ENCODE data around the gene BRD3OS. TPM values are rescaled to one million over a fixed set of nuclear protein-coding genes. Genes with fewer than 3 reads are reported as not detected.

The BRD3OS gene
- total RNA-seq, 1 experiment from 2014 or later: 16.2 TPM

DNA sequence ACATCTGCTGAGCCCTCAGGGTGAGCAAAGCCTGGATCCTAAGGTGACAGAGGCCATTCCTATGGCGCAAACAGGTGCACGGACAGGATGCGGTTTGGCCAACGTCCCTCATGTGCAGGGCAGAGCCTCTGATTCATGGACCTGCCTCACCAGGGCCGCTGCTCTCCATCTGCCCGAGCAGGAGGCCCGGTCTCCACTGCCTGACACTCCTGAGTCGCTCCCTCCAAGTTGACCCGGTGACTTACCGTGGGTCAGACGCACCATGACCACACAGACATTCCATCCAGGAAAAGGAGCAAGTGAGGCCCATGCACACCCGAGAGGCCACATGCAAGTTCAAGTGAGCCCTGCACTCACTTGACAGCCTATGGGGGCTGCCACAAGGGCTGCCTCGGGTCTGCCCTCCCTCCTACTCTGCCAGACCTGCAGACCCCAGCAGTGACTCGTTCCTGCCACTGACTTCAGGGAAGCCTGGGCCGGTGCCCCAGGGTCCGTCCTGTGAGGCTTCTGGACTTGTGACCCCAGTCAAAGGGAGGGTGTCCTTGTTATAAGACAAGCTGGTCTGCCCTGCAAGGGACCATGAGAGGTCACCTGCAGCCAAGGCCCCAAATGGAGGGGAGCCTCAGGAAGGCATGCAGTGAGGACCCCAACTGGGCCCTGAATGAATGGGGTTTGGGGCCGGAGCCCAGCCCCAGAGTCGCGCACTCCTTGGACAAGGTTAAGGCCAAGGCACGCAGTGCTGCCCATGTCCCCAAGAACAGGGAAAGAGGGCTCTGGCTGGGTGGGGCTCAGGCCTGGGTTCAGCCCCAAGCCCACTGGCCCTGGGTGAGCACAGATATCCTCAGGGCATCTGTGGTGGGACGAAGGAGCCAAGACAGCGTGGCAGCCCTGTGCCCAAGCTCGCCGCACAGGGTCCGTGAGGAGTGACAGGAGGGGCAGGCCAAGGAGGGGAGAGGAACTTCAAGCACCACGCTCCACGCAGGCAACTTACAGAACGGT lies 10.1 kb downstream of the BRD3OS start (continued):
- no peak for TF ChIP-seq USF1 (CRISPR knock-in tag; IDR thresholded peaks at IDR 0.05)
- no peak for TF ChIP-seq ELF4 (CRISPR knock-in tag; IDR thresholded peaks at IDR 0.05; ENCODE audit: low read depth)
- TF ChIP-seq OVOL2 (CRISPR knock-in tag; IDR thresholded peaks at IDR 0.05; ENCODE audit: borderline replicate concordance): no peak
- no peak for TF ChIP-seq ATF3 (CRISPR knock-in tag; conservative IDR thresholded peaks at IDR 0.05)
- no peak for TF ChIP-seq GTF2I (CRISPR knock-in tag; conservative IDR thresholded peaks at IDR 0.05)
- TF ChIP-seq JAZF1 (CRISPR knock-in tag; IDR thresholded peaks at IDR 0.05): no peak
- TF ChIP-seq NFYB (CRISPR knock-in tag; conservative IDR thresholded peaks at IDR 0.05; ENCODE audit: low read depth): no peak

DNA sequence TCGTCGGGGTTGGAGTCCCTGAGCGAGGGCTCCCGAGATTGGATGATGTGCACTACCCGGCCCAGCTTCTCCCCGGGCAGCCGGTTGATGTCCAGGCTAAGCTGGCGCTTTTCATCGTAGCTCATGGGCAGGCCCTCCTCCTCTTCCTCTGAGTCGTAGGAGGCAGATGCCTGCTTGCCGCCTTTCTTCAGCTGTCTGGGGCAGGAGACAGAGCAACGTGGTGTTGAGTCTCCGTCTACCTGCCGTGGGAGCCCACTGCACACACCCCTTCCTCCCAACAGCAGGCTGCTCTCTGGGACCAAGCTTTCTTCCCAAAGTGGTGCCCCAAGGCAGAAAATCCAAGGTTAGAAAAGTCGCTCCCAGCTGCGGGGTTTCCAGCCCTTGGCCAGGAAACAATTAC lies 10.8 kb downstream of the BRD3OS start:
- POLR2A ChIA-PET: no interaction called here

More for the DNA sequence above, 10.8 kb downstream of the BRD3OS start:
- ATAC-seq (no peak), DNase-seq (ENCODE audit: low spot score) (no peak)
- Mint-ChIP-seq H3K27me3 (ENCODE audit: low read depth) (no peaks in the 10 kb centered on the region), H3K4me1 (no peaks in the 10 kb centered on the region), H3K36me3 (peaks cover 62% of the 10 kb centered on the region), H3K4me3 (no peak overlapping the region), H3K27ac (no peak overlapping the region), H3K9me3 (no peaks in the 10 kb centered on the region)
- CTCF ChIA-PET: no interaction called here
- TF ChIP-seq IRF2 (CRISPR knock-in tag; IDR thresholded peaks at IDR 0.05; ENCODE audit: borderline replicate concordance, low read depth) (no peak), KAT7 (CRISPR knock-in tag; IDR thresholded peaks at IDR 0.05; ENCODE audit: borderline replicate concordance) (no peak), NR3C1 (CRISPR knock-in tag; conservative IDR thresholded peaks at IDR 0.05; ENCODE audit: low read depth) (no peak), JAZF1 (CRISPR knock-in tag; IDR thresholded peaks at IDR 0.05) (no peak), IRF1 (CRISPR knock-in tag; IDR thresholded peaks at IDR 0.05) (no peak), AR (CRISPR knock-in tag; IDR thresholded peaks at IDR 0.05) (no peak), USF1 (CRISPR knock-in tag; IDR thresholded peaks at IDR 0.05) (no peak), ZNF671 (CRISPR knock-in tag; IDR thresholded peaks at IDR 0.05) (no peak)
- TF ChIP-seq, protein P1, sequence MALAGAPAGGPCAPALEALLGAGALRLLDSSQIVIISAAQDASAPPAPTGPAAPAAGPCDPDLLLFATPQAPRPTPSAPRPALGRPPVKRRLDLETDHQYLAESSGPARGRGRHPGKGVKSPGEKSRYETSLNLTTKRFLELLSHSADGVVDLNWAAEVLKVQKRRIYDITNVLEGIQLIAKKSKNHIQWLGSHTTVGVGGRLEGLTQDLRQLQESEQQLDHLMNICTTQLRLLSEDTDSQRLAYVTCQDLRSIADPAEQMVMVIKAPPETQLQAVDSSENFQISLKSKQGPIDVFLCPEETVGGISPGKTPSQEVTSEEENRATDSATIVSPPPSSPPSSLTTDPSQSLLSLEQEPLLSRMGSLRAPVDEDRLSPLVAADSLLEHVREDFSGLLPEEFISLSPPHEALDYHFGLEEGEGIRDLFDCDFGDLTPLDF (CRISPR knock-in tag; IDR thresholded peaks at IDR 0.05): no peak
- TF ChIP-seq, protein P2, sequence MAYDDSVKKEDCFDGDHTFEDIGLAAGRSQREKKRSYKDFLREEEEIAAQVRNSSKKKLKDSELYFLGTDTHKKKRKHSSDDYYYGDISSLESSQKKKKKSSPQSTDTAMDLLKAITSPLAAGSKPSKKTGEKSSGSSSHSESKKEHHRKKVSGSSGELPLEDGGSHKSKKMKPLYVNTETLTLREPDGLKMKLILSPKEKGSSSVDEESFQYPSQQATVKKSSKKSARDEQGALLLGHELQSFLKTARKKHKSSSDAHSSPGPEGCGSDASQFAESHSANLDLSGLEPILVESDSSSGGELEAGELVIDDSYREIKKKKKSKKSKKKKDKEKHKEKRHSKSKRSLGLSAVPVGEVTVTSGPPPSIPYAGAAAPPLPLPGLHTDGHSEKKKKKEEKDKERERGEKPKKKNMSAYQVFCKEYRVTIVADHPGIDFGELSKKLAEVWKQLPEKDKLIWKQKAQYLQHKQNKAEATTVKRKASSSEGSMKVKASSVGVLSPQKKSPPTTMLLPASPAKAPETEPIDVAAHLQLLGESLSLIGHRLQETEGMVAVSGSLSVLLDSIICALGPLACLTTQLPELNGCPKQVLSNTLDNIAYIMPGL (CRISPR knock-in tag; IDR thresholded peaks at IDR 0.05): no peak
- TF ChIP-seq, protein P3, sequence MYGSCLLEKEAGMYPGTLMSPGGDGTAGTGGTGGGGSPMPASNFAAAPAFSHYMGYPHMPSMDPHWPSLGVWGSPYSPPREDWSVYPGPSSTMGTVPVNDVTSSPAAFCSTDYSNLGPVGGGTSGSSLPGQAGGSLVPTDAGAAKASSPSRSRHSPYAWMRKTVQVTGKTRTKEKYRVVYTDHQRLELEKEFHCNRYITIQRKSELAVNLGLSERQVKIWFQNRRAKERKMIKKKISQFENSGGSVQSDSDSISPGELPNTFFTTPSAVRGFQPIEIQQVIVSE (CRISPR knock-in tag; IDR thresholded peaks at IDR 0.05; ENCODE audit: borderline replicate concordance): no peak

Data from WTC11 (cell line).